GM12801 (cell line): Measurements from ENCODE around the gene SHLD1.

Source experiments
- CTCF ChIP-seq: IDR thresholded peaks from one replicate; pipeline ENCODE4 v1.5.1; 2011; ENCODE audit warnings: control low read depth; ENCODE audit not compliant: insufficient read length; ENCODE audit errors: extremely low read depth

The SHLD1 gene

GRCh38 chr20:5807431-5807830 is 57.2 kb downstream of the SHLD1 start:
- TF ChIP-seq CTCF = no peak

- TF ChIP-seq CTCF = no peak
Observed at GRCh38 chr20:5808901-5809300, 58.7 kb downstream of the SHLD1 start.

- no peak for TF ChIP-seq CTCF
Observed at GRCh38 chr20:5809495-5809894, 59.3 kb downstream of the SHLD1 start.

GRCh38 chr20:5810800-5811422 is 60.7 kb downstream of the SHLD1 start:
- no peak for TF ChIP-seq CTCF

- no peak for TF ChIP-seq CTCF
Observed at GRCh38 chr20:5811746-5812145, 61.5 kb downstream of the SHLD1 start.

- no peak for TF ChIP-seq CTCF
Observed at GRCh38 chr20:5818346-5818681, 68.1 kb downstream of the SHLD1 start.

GRCh38 chr20:5820738-5821137 is 70.5 kb downstream of the SHLD1 start:
- TF ChIP-seq CTCF = no peak
